A549 treated with CpdA at 1 μM for 4 hours (cell line): ENCODE results near the gene DNMT3A. TPM values are rescaled to one million over a fixed set of nuclear protein-coding genes. Genes with fewer than 3 reads are reported as not detected.

ENCODE experiments used
- total RNA-seq: library from RNA; stranded (reverse); fragments of 200-300 nt; extraction: Qiagen RNA extraction; gene quantifications from 5 replicates; pipeline ENCODE4 v1.2.3, GENCODE V29; 2022; ENCODE audit warnings: low read depth

The DNMT3A gene
- total RNA-seq = 6.1 to 8.4 TPM (median 8.3 TPM) in 5 replicates

DNA sequence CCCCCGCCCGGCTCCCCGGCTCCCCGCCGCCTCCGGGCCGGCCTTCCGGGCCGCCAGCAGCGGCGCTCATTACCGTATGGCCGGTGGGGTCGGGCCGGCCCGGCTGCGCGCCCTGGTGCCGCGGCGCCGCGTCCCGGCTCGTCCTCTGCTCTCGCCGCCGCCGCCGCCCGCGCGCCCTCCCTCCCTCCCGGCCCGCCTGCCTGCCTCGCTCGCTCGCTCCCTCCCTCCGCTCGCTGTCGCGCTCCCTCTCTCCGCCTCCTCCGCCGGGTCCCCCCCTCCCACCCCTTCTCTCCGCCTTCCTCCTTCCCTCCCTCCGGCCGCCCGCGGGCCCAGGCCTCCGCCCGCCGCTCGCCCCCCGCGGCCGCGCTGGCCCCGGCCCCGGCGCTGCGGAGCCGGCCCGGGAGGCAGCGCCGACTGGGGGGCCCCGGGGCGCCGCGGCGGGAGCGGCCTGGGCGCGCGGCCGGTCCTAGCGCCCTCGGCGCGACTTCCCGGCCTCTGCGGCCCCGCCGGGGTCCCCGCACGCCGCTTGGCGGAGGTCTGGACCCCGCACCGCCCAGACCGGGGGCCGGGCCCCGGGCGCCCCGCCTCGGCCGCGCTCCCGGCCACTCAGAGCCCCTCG lies at the start of gene DNMT3A:
Gene DNMT3A, minus strand, starts transcription at position 173 of the 619 bp plus-strand sequence. CDS start 27,941 bp downstream, outside the sequence.

Other genes starting within 250 kb of the DNMT3A start
- gene POMC, start 173.3 kb downstream of the DNMT3A start, total RNA-seq = not detected in 5 replicates